ENCODE data around the gene THOP1. TPM values are rescaled to one million over a fixed set of nuclear protein-coding genes. Genes with fewer than 3 reads are reported as not detected.

Gene THOP1
- total RNA-seq, 4 donors from 2014 or later, result 24.3 to 142 (median 49.5) TPM

DNA sequence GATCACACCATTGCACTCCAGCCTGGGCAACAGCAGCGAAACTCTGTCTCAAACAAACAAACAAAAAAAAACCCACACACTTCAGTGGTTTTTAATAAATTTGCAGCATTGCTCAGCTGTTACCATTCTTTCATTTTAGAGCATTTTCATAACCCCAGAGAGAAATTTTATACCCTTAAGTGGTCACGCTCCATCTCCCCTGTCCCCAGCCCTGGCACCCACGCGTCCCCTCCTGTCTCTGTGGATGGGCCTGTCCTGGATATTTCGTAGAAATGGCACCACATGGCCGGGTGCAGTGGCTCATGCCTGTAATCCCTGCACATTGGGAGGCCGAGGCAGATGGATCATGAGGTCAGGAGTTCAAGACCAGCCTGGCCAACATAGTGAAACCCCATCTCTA is 7.8 kb downstream of the THOP1 start:
- no peak overlapping the region for H3K4me3 ChIP-seq
- no peaks in the 10 kb centered on the region for H3K27me3 ChIP-seq
- no peaks in the 10 kb centered on the region for H3K4me1 ChIP-seq
- TF ChIP-seq CTCF (IDR thresholded peaks at IDR 0.05) (no peak), POLR2A (IDR thresholded peaks at IDR 0.05) (no peak)
- peaks cover 0 to 27% (median 0%) of the 10 kb centered on the region in 3 donors for H3K36me3 ChIP-seq
- no peak for DNase-seq
- no peak overlapping the region for H3K27ac ChIP-seq
- no peaks in the 10 kb centered on the region for H3K9me3 ChIP-seq

DNA sequence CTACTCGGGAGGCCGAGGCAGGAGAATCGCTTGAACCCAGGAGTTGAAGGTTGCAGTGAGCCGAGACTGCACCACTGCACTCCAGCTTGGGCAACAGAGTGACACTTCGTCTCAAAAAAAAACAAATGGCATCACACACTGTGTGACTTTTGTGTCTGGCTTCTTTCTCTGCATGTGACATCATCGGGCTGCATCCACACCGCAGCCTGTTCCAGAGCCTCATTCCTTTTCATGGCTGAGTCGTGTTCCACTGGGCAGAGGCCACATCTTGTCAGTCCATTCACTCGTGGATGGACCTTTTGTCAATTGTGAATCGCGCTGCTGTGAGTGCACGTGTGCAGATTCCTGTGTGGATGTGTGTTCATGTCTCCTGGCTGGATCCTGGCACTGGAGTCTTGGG is 8.3 kb downstream of the THOP1 start:
- no peaks in the 10 kb centered on the region for H3K9me3 ChIP-seq
- no peaks in the 10 kb centered on the region for H3K4me1 ChIP-seq
- TF ChIP-seq POLR2A (IDR thresholded peaks at IDR 0.05), result no peak
- TF ChIP-seq CTCF (IDR thresholded peaks at IDR 0.05), result no peak
- peaks cover 0 to 31% (median 0%) of the 10 kb centered on the region in 3 donors for H3K36me3 ChIP-seq
- H3K27ac ChIP-seq, result no peak overlapping the region
- no peaks in the 10 kb centered on the region for H3K27me3 ChIP-seq
- H3K4me3 ChIP-seq, result no peak overlapping the region
- DNase-seq, result no peak

- peaks cover 0 to 40% (median 0%) of the 10 kb centered on the region in 3 donors for H3K36me3 ChIP-seq
- no peaks in the 10 kb centered on the region for H3K27me3 ChIP-seq
These were observed 10.7 kb downstream of the THOP1 start for GRCh38 chr19:2795827-2796658.

GRCh38 chr19:2796659-2797266 is 11.5 kb downstream of the THOP1 start:
- Histone ChIP-seq H3K27ac (no peak overlapping the region), H3K36me3 (peaks cover 0 to 40% (median 0%) of the 10 kb centered on the region in 3 donors)
- TF ChIP-seq POLR2A (IDR thresholded peaks at IDR 0.05) (no peak), CTCF (IDR thresholded peaks at IDR 0.05) (no peak)

More at GRCh38 chr19:2795827-2796658, 10.7 kb downstream of the THOP1 start:
- Histone ChIP-seq H3K4me3 (no peak overlapping the region), H3K9me3 (no peaks in the 10 kb centered on the region), H3K27ac (no peak overlapping the region), H3K4me1 (no peaks in the 10 kb centered on the region)
- no peak for DNase-seq
- TF ChIP-seq POLR2A (IDR thresholded peaks at IDR 0.05) (no peak), CTCF (IDR thresholded peaks at IDR 0.05) (no peak)

GRCh38 chr19:2797280-2797679 is 12.0 kb downstream of the THOP1 start:
- Histone ChIP-seq H3K4me1 (no peaks in the 10 kb centered on the region), H3K9me3 (no peaks in the 10 kb centered on the region), H3K27me3 (no peaks in the 10 kb centered on the region), H3K36me3 (peaks cover 0 to 40% (median 0%) of the 10 kb centered on the region in 3 donors), H3K4me3 (no peak overlapping the region), H3K27ac (no peak overlapping the region)
- no peak for DNase-seq
- TF ChIP-seq CTCF (IDR thresholded peaks at IDR 0.05) (no peak), POLR2A (IDR thresholded peaks at IDR 0.05) (no peak)

More at GRCh38 chr19:2796659-2797266, 11.5 kb downstream of the THOP1 start:
- no peak for DNase-seq
- Histone ChIP-seq H3K4me3 (no peak overlapping the region), H3K9me3 (no peaks in the 10 kb centered on the region), H3K4me1 (no peaks in the 10 kb centered on the region), H3K27me3 (no peaks in the 10 kb centered on the region)
